ENCODE data around the gene WNK2. TPM values are rescaled to one million over a fixed set of nuclear protein-coding genes. Genes with fewer than 3 reads are reported as not detected.

The WNK2 gene
- polyA plus RNA-seq, 2 of the 4 experiments (the other 2 are of a cell fraction) = 2.1 to 6.7 TPM

- TF ChIP-seq, protein P1, sequence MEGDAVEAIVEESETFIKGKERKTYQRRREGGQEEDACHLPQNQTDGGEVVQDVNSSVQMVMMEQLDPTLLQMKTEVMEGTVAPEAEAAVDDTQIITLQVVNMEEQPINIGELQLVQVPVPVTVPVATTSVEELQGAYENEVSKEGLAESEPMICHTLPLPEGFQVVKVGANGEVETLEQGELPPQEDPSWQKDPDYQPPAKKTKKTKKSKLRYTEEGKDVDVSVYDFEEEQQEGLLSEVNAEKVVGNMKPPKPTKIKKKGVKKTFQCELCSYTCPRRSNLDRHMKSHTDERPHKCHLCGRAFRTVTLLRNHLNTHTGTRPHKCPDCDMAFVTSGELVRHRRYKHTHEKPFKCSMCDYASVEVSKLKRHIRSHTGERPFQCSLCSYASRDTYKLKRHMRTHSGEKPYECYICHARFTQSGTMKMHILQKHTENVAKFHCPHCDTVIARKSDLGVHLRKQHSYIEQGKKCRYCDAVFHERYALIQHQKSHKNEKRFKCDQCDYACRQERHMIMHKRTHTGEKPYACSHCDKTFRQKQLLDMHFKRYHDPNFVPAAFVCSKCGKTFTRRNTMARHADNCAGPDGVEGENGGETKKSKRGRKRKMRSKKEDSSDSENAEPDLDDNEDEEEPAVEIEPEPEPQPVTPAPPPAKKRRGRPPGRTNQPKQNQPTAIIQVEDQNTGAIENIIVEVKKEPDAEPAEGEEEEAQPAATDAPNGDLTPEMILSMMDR (IDR thresholded peaks at IDR 0.05) = no peak
- TF ChIP-seq ESRRA (IDR thresholded peaks at IDR 0.05; ENCODE audit: borderline replicate concordance, low read length) = no peak
- TF ChIP-seq ZC3H11A (IDR thresholded peaks at IDR 0.05) = no peak
- TF ChIP-seq HOXA7 (CRISPR knock-in tag; IDR thresholded peaks at IDR 0.05) = no peak
- TF ChIP-seq CHD2 (IDR thresholded peaks at IDR 0.05; ENCODE audit: low read length, partially characterized antibody) = no peak
- no peak for TF ChIP-seq MAX (IDR thresholded peaks at IDR 0.05)
- TF ChIP-seq TFCP2L1 (CRISPR knock-in tag; IDR thresholded peaks at IDR 0.05) = no peak
- TF ChIP-seq CHD4 (IDR thresholded peaks at IDR 0.05; ENCODE audit: borderline replicate concordance) = no peak
- TF ChIP-seq EHMT2 (IDR thresholded peaks at IDR 0.05; ENCODE audit: low read depth) = no peak
These were observed 110.1 kb downstream of the WNK2 start (continued) for GRCh38 chr9:93294011-93294410.

DNA sequence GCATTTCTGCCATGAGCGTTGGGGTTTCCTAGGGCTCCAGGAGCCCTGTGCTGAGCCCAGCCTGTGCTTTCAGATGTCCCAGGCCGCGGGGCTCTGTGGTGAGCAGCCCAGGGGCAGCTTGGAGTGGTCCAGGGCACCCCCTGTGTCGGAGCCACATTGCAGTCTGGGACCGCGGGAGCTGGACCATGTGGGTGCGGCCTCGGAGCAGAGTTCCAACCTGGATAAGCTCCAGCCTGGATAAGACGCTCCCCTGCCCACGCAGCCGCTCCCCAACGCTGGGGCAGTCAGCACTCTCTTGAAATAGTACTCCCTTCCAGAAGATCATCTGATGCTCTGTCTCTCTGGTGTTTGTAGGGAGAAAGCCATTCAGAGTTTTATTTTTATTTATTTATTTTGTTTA is 111.1 kb downstream of the WNK2 start:
- H3K4me1 ChIP-seq = peaks cover 5% of the 10 kb centered on the region; the same call in 2 of the 3 replicates
- peak; percentile 28 to 40; a peak in 3 of 6 replicates for ATAC-seq
- POLR2A ChIA-PET = interaction anchor here (0.7 kb wide), 2 partner anchors 69 to 97 kb away, joined by 3 to 5 read pairs; no protein-coding TSS in a partner anchor
- H3K4me3 ChIP-seq = no peak overlapping the region
- FAIRE-seq = no peak
- H3K4me2 ChIP-seq = no peak overlapping the region
- H3K9me3 ChIP-seq = no peaks in the 10 kb centered on the region
- WGBS (ENCODE audit: missing lambda C conversion rate) = 95% methylated on average over 12 of the region's 12 CpGs
- TF ChIP-seq CHD4 (IDR thresholded peaks at IDR 0.05; ENCODE audit: borderline replicate concordance) = no peak
- TF ChIP-seq, protein P1 (IDR thresholded peaks at IDR 0.05) = no peak
- no peak for TF ChIP-seq NPAS2 (CRISPR knock-in tag; IDR thresholded peaks at IDR 0.05; ENCODE audit: borderline replicate concordance)
- no peak for TF ChIP-seq CBX8 (IDR thresholded peaks at IDR 0.05)
- TF ChIP-seq MAX (IDR thresholded peaks at IDR 0.05) = no peak
- TF ChIP-seq FOSB (CRISPR knock-in tag; IDR thresholded peaks at IDR 0.05) = no peak
- no peak for TF ChIP-seq MAFK (IDR thresholded peaks at IDR 0.05; ENCODE audit: partially characterized antibody)
- TF ChIP-seq FOSL2 (IDR thresholded peaks at IDR 0.05) = no peak
- TF ChIP-seq FOSL2 (CRISPR knock-in tag; IDR thresholded peaks at IDR 0.05) = no peak
- TF ChIP-seq HDAC2 (IDR thresholded peaks at IDR 0.05) = no peak
- TF ChIP-seq RCOR1 (IDR thresholded peaks at IDR 0.05; ENCODE audit: low read depth, low read length) = no peak
- TF ChIP-seq CHD2 (IDR thresholded peaks at IDR 0.05; ENCODE audit: low read length, partially characterized antibody) = no peak
- TF ChIP-seq POLR2A (IDR thresholded peaks at IDR 0.05; ENCODE audit: low read length) = no peak
- TF ChIP-seq PHF8 (IDR thresholded peaks at IDR 0.05; ENCODE audit: borderline replicate concordance, low read depth) = no peak
- no peak for TF ChIP-seq MYC (IDR thresholded peaks at IDR 0.05; ENCODE audit: borderline replicate concordance, low read length)
- no peak for TF ChIP-seq EHF (CRISPR knock-in tag; IDR thresholded peaks at IDR 0.05)
- no peak for TF ChIP-seq TP53 (CRISPR knock-in tag; IDR thresholded peaks at IDR 0.05)
- TF ChIP-seq NR3C1 (IDR thresholded peaks at IDR 0.05) = no peak
- TF ChIP-seq CEBPB (IDR thresholded peaks at IDR 0.05) = no peak
- DNase-seq (ENCODE audit: low read depth in 1 of 2, low spot score in 1 of 2) = no peak
- CTCF ChIA-PET = interaction anchor here (0.5 to 4.3 kb wide), 6 partner anchors 8 to 186 kb away, joined by 3 to 18 read pairs (median 4); no protein-coding TSS in a partner anchor
- H3K27ac ChIP-seq = no peak overlapping the region
